Measurements from ENCODE around the gene CLDN12.

Gene CLDN12

GRCh38 chr7:90445633-90446032, 42.4 kb downstream of the CLDN12 start:
- no peak overlapping the region for H3K27ac ChIP-seq (ENCODE audit: low read depth, low read length)
- no peak overlapping the region for H2BK5ac ChIP-seq (ENCODE audit: low read length)
- DNase-seq, result no peak
- no peaks in the 10 kb centered on the region for H3K79me2 ChIP-seq (ENCODE audit: control insufficient read depth, insufficient read depth, low read length)
- H3K9ac ChIP-seq (ENCODE audit: low read length), result no peak overlapping the region
- no peak overlapping the region for H2BK120ac ChIP-seq (ENCODE audit: low read depth, low read length)
- H3K4me2 ChIP-seq (ENCODE audit: low read length), result no peak overlapping the region
- H2AK5ac ChIP-seq (ENCODE audit: low read length), result no peak overlapping the region
- no peak overlapping the region for H4K8ac ChIP-seq (ENCODE audit: low read depth, low read length)
- no CpG with 5 or more reads among the region's 2 CpGs for WGBS (ENCODE audit: extremely low coverage, insufficient coverage, low lambda C conversion rate)
- no peak overlapping the region for H3K56ac ChIP-seq (ENCODE audit: low read length)
- H2BK15ac ChIP-seq (replicated peaks; ENCODE audit: low read depth), result no peak overlapping the region
- H3K23ac ChIP-seq (ENCODE audit: low read length), result no peak overlapping the region
- no peaks in the 10 kb centered on the region for H3K36me3 ChIP-seq (ENCODE audit: control insufficient read depth, insufficient read depth, low read length)
- H3K4ac ChIP-seq (ENCODE audit: low read depth, low read length), result no peak overlapping the region
- H4K5ac ChIP-seq (ENCODE audit: low read length), result no peak overlapping the region
- no peak overlapping the region for H3K18ac ChIP-seq (ENCODE audit: low read length)
- no peak overlapping the region for H3K4me3 ChIP-seq (ENCODE audit: low read length)
- no peaks in the 10 kb centered on the region for H3K27me3 ChIP-seq (ENCODE audit: insufficient read depth, low read length, poor library complexity)
- H3K4me1 ChIP-seq (ENCODE audit: control insufficient read depth, low read depth, low read length), result no peaks in the 10 kb centered on the region
- no peaks in the 10 kb centered on the region for H3K79me1 ChIP-seq (ENCODE audit: low read length)

- Histone ChIP-seq H4K5ac (ENCODE audit: low read length) (no peak overlapping the region), H3K4me1 (ENCODE audit: control insufficient read depth, low read depth, low read length) (no peaks in the 10 kb centered on the region), H2BK15ac (replicated peaks; ENCODE audit: low read depth) (no peak overlapping the region), H3K56ac (ENCODE audit: low read length) (no peak overlapping the region), H3K4me3 (ENCODE audit: low read length) (no peak overlapping the region), H3K36me3 (ENCODE audit: control insufficient read depth, insufficient read depth, low read length) (no peaks in the 10 kb centered on the region), H4K8ac (ENCODE audit: low read depth, low read length) (no peak overlapping the region), H3K79me1 (ENCODE audit: low read length) (no peaks in the 10 kb centered on the region), H2BK120ac (ENCODE audit: low read depth, low read length) (no peak overlapping the region), H2AK5ac (ENCODE audit: low read length) (no peak overlapping the region), H3K27ac (ENCODE audit: low read depth, low read length) (no peak overlapping the region), H3K4me2 (ENCODE audit: low read length) (no peak overlapping the region), H3K23ac (ENCODE audit: low read length) (no peak overlapping the region), H3K18ac (ENCODE audit: low read length) (no peak overlapping the region), H3K4ac (ENCODE audit: low read depth, low read length) (no peak overlapping the region), H3K27me3 (ENCODE audit: insufficient read depth, low read length, poor library complexity) (no peaks in the 10 kb centered on the region), H2BK5ac (ENCODE audit: low read length) (no peak overlapping the region), H3K79me2 (ENCODE audit: control insufficient read depth, insufficient read depth, low read length) (no peaks in the 10 kb centered on the region), H3K9ac (ENCODE audit: low read length) (no peak overlapping the region)
- no CpG with 5 or more reads among the region's 4 CpGs for WGBS (ENCODE audit: extremely low coverage, insufficient coverage, low lambda C conversion rate)
- peak; percentile 8 for DNase-seq
Measured at GRCh38 chr7:90446137-90446899, 43.1 kb downstream of the CLDN12 start.

GRCh38 chr7:90453259-90453891, 50.1 kb downstream of the CLDN12 start:
- no peak overlapping the region for H2BK15ac ChIP-seq (replicated peaks; ENCODE audit: low read depth)

GRCh38 chr7:90453931-90454330, 50.7 kb downstream of the CLDN12 start:
- Histone ChIP-seq H3K27ac (ENCODE audit: low read depth, low read length) (no peak overlapping the region), H3K4me2 (ENCODE audit: low read length) (no peak overlapping the region), H3K27me3 (ENCODE audit: insufficient read depth, low read length, poor library complexity) (no peaks in the 10 kb centered on the region), H2BK15ac (replicated peaks; ENCODE audit: low read depth) (no peak overlapping the region), H3K23ac (ENCODE audit: low read length) (no peak overlapping the region), H2BK120ac (ENCODE audit: low read depth, low read length) (no peak overlapping the region), H3K56ac (ENCODE audit: low read length) (no peak overlapping the region), H3K9ac (ENCODE audit: low read length) (no peak overlapping the region), H3K79me1 (ENCODE audit: low read length) (no peaks in the 10 kb centered on the region), H4K5ac (ENCODE audit: low read length) (no peak overlapping the region), H2AK5ac (ENCODE audit: low read length) (no peak overlapping the region), H4K8ac (ENCODE audit: low read depth, low read length) (no peak overlapping the region), H2BK5ac (ENCODE audit: low read length) (no peak overlapping the region), H3K4me1 (ENCODE audit: control insufficient read depth, low read depth, low read length) (peaks cover 2% of the 10 kb centered on the region), H3K4me3 (ENCODE audit: low read length) (no peak overlapping the region), H3K79me2 (ENCODE audit: control insufficient read depth, insufficient read depth, low read length) (no peaks in the 10 kb centered on the region), H3K18ac (ENCODE audit: low read length) (no peak overlapping the region), H3K36me3 (ENCODE audit: control insufficient read depth, insufficient read depth, low read length) (no peaks in the 10 kb centered on the region), H3K4ac (ENCODE audit: low read depth, low read length) (no peak overlapping the region)
- WGBS (ENCODE audit: extremely low coverage, insufficient coverage, low lambda C conversion rate), result no CpG with 5 or more reads among the region's 1 CpG
- no peak for DNase-seq

More at GRCh38 chr7:90453259-90453891, 50.1 kb downstream of the CLDN12 start:
- Histone ChIP-seq H2BK120ac (ENCODE audit: low read depth, low read length) (no peak overlapping the region), H3K36me3 (ENCODE audit: control insufficient read depth, insufficient read depth, low read length) (no peaks in the 10 kb centered on the region), H3K4ac (ENCODE audit: low read depth, low read length) (no peak overlapping the region), H3K79me2 (ENCODE audit: control insufficient read depth, insufficient read depth, low read length) (no peaks in the 10 kb centered on the region), H3K4me2 (ENCODE audit: low read length) (no peak overlapping the region), H4K5ac (ENCODE audit: low read length) (no peak overlapping the region), H3K27ac (ENCODE audit: low read depth, low read length) (no peak overlapping the region), H3K4me1 (ENCODE audit: control insufficient read depth, low read depth, low read length) (peaks cover 2% of the 10 kb centered on the region), H3K27me3 (ENCODE audit: insufficient read depth, low read length, poor library complexity) (no peaks in the 10 kb centered on the region), H2AK5ac (ENCODE audit: low read length) (no peak overlapping the region), H3K9ac (ENCODE audit: low read length) (no peak overlapping the region), H2BK5ac (ENCODE audit: low read length) (no peak overlapping the region), H3K4me3 (ENCODE audit: low read length) (no peak overlapping the region), H3K18ac (ENCODE audit: low read length) (no peak overlapping the region), H3K23ac (ENCODE audit: low read length) (no peak overlapping the region), H3K56ac (ENCODE audit: low read length) (no peak overlapping the region), H4K8ac (ENCODE audit: low read depth, low read length) (no peak overlapping the region), H3K79me1 (ENCODE audit: low read length) (no peaks in the 10 kb centered on the region)
- no peak for DNase-seq

DNA sequence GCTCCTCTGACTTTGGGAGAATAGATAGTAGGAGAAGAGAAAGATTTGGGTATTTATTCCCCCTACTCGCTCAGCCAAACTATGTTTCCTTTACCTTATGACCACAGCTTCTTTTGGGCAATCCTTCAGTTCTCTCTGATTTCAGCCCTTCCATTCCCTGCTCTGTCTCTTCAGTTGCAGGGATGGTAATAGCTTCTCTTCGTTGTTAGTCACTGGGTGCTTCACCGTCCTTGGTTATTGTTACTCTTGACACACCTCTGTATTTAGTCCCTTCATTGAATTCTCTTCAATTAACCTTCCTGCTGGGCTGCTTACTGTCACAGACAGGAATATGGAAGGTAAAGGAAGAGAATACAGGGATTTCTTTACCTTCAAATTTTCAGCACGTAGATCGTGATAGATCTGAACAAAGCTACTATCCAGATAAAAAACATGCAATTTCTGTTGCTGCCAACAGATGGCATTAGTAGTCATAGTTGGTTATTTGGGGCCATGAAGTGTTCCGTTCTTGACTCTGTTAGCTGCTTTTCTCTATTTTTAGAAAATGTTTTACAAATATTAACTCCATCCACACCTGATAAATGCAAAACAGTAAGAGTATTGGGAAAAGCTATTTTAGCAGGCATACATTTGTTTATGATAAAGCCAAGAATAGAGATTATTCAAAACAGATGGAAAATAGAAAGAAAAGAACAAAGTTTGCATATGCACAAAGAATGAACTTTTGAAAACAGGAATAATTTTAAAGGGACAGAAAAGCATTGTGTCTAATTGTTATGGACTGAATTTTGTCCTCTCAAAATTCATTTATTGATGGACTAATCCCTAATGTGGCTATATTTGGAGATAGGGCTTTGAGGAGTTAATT, 52.1 kb downstream of the CLDN12 start:
- no peak overlapping the region for H3K9ac ChIP-seq (ENCODE audit: low read length)
- no peak overlapping the region for H3K56ac ChIP-seq (ENCODE audit: low read length)
- no peaks in the 10 kb centered on the region for H3K79me1 ChIP-seq (ENCODE audit: low read length)
- no peak overlapping the region for H2AK5ac ChIP-seq (ENCODE audit: low read length)
- H3K4me3 ChIP-seq (ENCODE audit: low read length), result no peak overlapping the region
- no peak overlapping the region for H3K18ac ChIP-seq (ENCODE audit: low read length)
- H3K4me2 ChIP-seq (ENCODE audit: low read length), result no peak overlapping the region
- H2BK5ac ChIP-seq (ENCODE audit: low read length), result no peak overlapping the region
- H3K4ac ChIP-seq (ENCODE audit: low read depth, low read length), result no peak overlapping the region
- peak; percentile 67 for DNase-seq
- WGBS (ENCODE audit: extremely low coverage, insufficient coverage, low lambda C conversion rate), result no CpG with 5 or more reads among the region's 6 CpGs
- H3K79me2 ChIP-seq (ENCODE audit: control insufficient read depth, insufficient read depth, low read length), result no peaks in the 10 kb centered on the region
- H3K27me3 ChIP-seq (ENCODE audit: insufficient read depth, low read length, poor library complexity), result no peaks in the 10 kb centered on the region
- no peak overlapping the region for H4K5ac ChIP-seq (ENCODE audit: low read length)
- H3K4me1 ChIP-seq (ENCODE audit: control insufficient read depth, low read depth, low read length), result peaks cover 2% of the 10 kb centered on the region
- no peak overlapping the region for H2BK15ac ChIP-seq (replicated peaks; ENCODE audit: low read depth)
- H4K8ac ChIP-seq (ENCODE audit: low read depth, low read length), result no peak overlapping the region
- H3K27ac ChIP-seq (ENCODE audit: low read depth, low read length), result no peak overlapping the region
- no peak overlapping the region for H2BK120ac ChIP-seq (ENCODE audit: low read depth, low read length)
- H3K23ac ChIP-seq (ENCODE audit: low read length), result no peak overlapping the region
- H3K36me3 ChIP-seq (ENCODE audit: control insufficient read depth, insufficient read depth, low read length), result no peaks in the 10 kb centered on the region
